ENCODE data around the gene SPDYC.

Gene SPDYC

GRCh38 chr11:65204646-65205601 is 34.9 kb downstream of the SPDYC start:
- peak in 1 of 3 donors; percentile 49 for DNase-seq (ENCODE audit: low read depth in 3 of 3, low spot score in 1 of 3)

- no peak for DNase-seq (ENCODE audit: low read depth in 3 of 3, low spot score in 1 of 3)
These were observed 35.6 kb downstream of the SPDYC start for GRCh38 chr11:65205602-65205967.

GRCh38 chr11:65206441-65206841 is 36.4 kb downstream of the SPDYC start:
- no peak for DNase-seq (ENCODE audit: low read depth in 3 of 3, low spot score in 1 of 3)

GRCh38 chr11:65206901-65207300 is 36.9 kb downstream of the SPDYC start:
- DNase-seq (ENCODE audit: low read depth in 3 of 3, low spot score in 1 of 3), result no peak

- DNase-seq (ENCODE audit: low read depth in 3 of 3, low spot score in 1 of 3), result no peak
These were observed 38.1 kb downstream of the SPDYC start for GRCh38 chr11:65207918-65208784.

GRCh38 chr11:65208785-65209710 is 39.0 kb downstream of the SPDYC start:
- DNase-seq (ENCODE audit: low read depth in 3 of 3, low spot score in 1 of 3), result no peak

- DNase-seq (ENCODE audit: low read depth in 3 of 3, low spot score in 1 of 3), result no peak
These were observed 39.8 kb downstream of the SPDYC start for GRCh38 chr11:65209711-65210360.

GRCh38 chr11:65210361-65210731 is 40.3 kb downstream of the SPDYC start:
- no peak for DNase-seq (ENCODE audit: low read depth in 3 of 3, low spot score in 1 of 3)

GRCh38 chr11:65210748-65211147 is 40.7 kb downstream of the SPDYC start:
- no peak for DNase-seq (ENCODE audit: low read depth in 3 of 3, low spot score in 1 of 3)

GRCh38 chr11:65211293-65212105 is 41.5 kb downstream of the SPDYC start:
- no peak for DNase-seq (ENCODE audit: low read depth in 3 of 3, low spot score in 1 of 3)

- no peak for DNase-seq (ENCODE audit: low read depth in 3 of 3, low spot score in 1 of 3)
These were observed 42.3 kb downstream of the SPDYC start for GRCh38 chr11:65212226-65212801.

- DNase-seq (ENCODE audit: low read depth in 3 of 3, low spot score in 1 of 3), result no peak
These were observed 43.5 kb downstream of the SPDYC start for GRCh38 chr11:65213322-65214211.

GRCh38 chr11:65214212-65214845 is 44.3 kb downstream of the SPDYC start:
- no peak for DNase-seq (ENCODE audit: low read depth in 3 of 3, low spot score in 1 of 3)

GRCh38 chr11:65215441-65216076 is 45.5 kb downstream of the SPDYC start:
- DNase-seq (ENCODE audit: low read depth in 3 of 3, low spot score in 1 of 3), result no peak

GRCh38 chr11:65216830-65217229 is 46.8 kb downstream of the SPDYC start:
- DNase-seq (ENCODE audit: low read depth in 3 of 3, low spot score in 1 of 3), result no peak

- DNase-seq (ENCODE audit: low read depth in 3 of 3, low spot score in 1 of 3), result no peak
These were observed 47.7 kb downstream of the SPDYC start for GRCh38 chr11:65217441-65218423.
